Activated CD4-positive, alpha-beta T cell treated with anti-CD3 and anti-CD28 coated beads, Interleukin-2, amount 10 ng/mL, durations not matched to agents 7 days and 5 days (primary cell): ENCODE measurements around the gene FARS2. TPM values are rescaled to one million over a fixed set of nuclear protein-coding genes. Genes with fewer than 3 reads are reported as not detected.

Experiments
- CTCF ChIA-PET: fragments of 350-600 bp; sonication (Branson Sonifier 250); formaldehyde crosslinking; loops from one replicate; lab custom pipeline; 2021; ENCODE audit warnings: antibody characterized with exemption; lab: Charles Lee
- POLR2A ChIA-PET: fragments of 350-600 bp; sonication (Branson Sonifier 250); formaldehyde crosslinking; loops from one replicate; lab custom pipeline; 2021; ENCODE audit warnings: antibody characterized with exemption; lab: Charles Lee
- DNase-seq: peaks from one replicate; pipeline ENCODE4 v3.0.0-alpha.2; 2020
- H3K27ac Mint-ChIP-seq: one replicate; pipeline ENCODE4 v1.8.0; 2021; ENCODE audit warnings: mild to moderate bottlenecking, moderate library complexity, mixed read lengths
- H3K27me3 Mint-ChIP-seq: one replicate; pipeline ENCODE4 v1.8.0; 2021; ENCODE audit warnings: mixed read lengths
- H3K36me3 Mint-ChIP-seq: one replicate; pipeline ENCODE4 v1.8.0; 2021; ENCODE audit warnings: low read depth, mixed read lengths
- H3K4me1 Mint-ChIP-seq: one replicate; pipeline ENCODE4 v1.8.0; 2021; ENCODE audit warnings: mixed read lengths
- H3K4me3 Mint-ChIP-seq: one replicate; pipeline ENCODE4 v1.8.0; 2021; ENCODE audit warnings: mild to moderate bottlenecking, moderate library complexity, mixed read lengths
- H3K9me3 Mint-ChIP-seq: one replicate; pipeline ENCODE4 v1.8.0; 2021; ENCODE audit warnings: mixed read lengths
- total RNA-seq, 2 experiments: library from RNA; stranded (reverse); gene quantifications; one replicate each; pipeline ENCODE4 v1.2.3, GENCODE V29; 2021

Gene FARS2
- total RNA-seq, 2 experiments from 2014 or later = 17.2 to 17.5 TPM

DNA sequence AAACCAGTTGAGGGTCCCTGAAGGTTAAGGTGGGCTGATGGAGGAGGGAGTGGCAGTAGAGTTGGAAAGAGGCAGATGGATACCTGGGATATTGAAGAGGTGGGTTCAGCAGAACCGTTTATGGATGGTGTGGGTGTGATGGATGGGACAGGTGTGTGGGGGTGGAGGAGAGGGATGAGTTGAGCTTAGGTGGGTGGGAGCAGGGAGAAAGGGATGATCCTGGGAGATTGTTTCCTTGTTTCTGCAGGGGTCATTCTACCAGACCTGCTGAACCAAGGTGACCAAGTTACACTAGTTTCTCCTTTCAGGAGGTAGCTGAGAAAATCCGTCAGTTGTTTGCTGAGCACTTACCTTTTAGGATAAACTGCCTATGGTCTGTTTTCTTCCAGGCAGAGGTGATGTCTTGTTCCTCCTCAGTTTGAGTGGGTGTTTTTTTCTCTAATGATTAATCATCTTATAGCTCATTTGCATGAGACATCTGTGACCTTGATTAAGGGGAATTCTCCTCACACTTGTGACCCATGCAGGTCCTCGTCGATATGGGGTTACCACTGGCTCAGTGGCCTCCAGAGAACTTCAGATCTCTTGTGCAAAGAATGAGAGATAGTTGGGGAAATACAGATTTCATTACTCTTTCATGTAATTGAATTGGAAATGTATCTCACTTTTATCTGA lies 53.0 kb downstream of the FARS2 start:
- no peaks in the 10 kb centered on the region for H3K9me3 Mint-ChIP-seq
- H3K27me3 Mint-ChIP-seq = no peaks in the 10 kb centered on the region
- H3K4me3 Mint-ChIP-seq = no peak overlapping the region
- H3K4me1 Mint-ChIP-seq = no peaks in the 10 kb centered on the region
- no peaks in the 10 kb centered on the region for H3K36me3 Mint-ChIP-seq
- CTCF ChIA-PET = no interaction called here
- no peak for DNase-seq
- POLR2A ChIA-PET = no interaction called here
- H3K27ac Mint-ChIP-seq = no peak overlapping the region

DNA sequence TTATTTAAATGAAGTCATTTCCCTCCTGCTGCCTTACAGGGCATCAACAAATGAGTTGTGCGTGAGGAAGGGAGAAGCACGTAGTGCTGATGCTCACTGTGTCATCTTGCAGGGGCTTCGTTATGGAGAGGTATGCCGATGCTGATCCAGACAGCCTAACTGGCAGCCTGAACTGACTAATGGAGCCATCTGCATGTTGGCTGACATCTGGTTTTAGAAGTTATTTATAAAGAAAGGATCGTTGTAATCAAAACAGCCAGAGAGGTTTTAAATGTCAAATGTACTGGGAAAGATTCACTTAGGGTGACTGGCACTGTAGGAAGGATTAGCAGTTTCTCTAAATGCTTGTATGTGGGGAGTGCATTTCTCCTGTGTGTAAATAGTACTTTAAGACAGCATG lies 54.6 kb downstream of the FARS2 start:
- ChIA-PET CTCF (no interaction called here), POLR2A (no interaction called here)
- Mint-ChIP-seq H3K36me3 (no peaks in the 10 kb centered on the region), H3K27me3 (no peaks in the 10 kb centered on the region), H3K27ac (no peak overlapping the region), H3K4me3 (no peak overlapping the region), H3K4me1 (no peaks in the 10 kb centered on the region), H3K9me3 (no peaks in the 10 kb centered on the region)
- DNase-seq = no peak

DNA sequence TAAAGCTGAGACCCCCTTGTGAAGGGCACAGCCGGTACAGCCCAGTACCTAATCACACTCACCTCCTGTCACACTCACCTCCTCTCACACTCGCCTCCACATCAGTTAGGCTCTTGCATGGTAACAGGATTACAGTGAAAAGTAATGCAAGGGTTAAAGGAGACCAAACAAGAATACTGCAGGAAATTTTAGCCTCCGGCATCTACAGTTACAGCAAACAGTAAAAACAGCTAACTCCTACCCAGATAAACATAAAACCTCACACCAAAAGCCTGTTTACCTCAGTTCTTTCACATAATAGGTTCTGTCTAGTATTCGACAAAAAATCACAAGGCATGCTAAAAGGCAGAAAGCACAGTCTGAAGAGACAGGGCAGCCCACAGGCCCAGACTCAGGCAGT lies 55.6 kb downstream of the FARS2 start:
- Mint-ChIP-seq H3K36me3 (no peaks in the 10 kb centered on the region), H3K27me3 (no peaks in the 10 kb centered on the region), H3K27ac (no peak overlapping the region), H3K4me3 (no peak overlapping the region), H3K9me3 (no peaks in the 10 kb centered on the region), H3K4me1 (peaks cover 4% of the 10 kb centered on the region)
- no peak for DNase-seq
- POLR2A ChIA-PET = no interaction called here
- CTCF ChIA-PET = interaction anchor here (0.6 to 1.1 kb wide), 3 partner anchors 8 to 37 kb away, joined by 3 to 5 read pairs (median 3); no protein-coding TSS in a partner anchor

DNA sequence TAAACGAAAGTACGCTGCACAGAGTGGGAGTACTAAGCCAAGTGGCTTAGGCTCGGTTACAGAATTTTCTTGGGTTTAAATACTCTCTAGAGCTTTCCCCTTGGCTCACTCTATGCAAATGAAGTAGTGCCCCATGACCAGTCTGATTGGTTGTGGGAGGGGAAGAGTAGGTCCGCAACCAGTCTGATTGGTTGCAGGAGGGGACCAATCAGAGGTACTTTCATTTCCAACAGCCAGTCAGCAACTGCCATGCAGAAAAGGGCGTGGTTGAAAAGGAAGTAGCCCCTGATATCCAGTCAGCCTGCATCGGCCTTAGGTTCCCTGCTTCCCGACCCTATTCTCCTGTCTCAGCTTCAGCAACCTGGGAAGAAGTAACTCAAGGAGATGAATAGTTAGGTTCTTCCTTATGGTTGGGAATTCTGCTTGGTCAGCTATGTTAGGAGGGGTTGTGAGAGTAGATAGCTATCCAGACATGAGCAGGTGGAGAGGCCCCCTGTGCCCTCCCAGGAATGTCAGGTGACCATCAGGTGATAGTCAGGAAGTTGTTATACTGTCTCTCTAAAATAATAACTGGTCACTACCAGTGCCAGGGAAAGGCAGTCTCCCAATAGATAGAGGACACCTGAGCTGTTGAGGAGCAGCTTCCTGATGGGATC lies 57.4 kb downstream of the FARS2 start:
- Mint-ChIP-seq H3K4me1 (peaks cover 4% of the 10 kb centered on the region), H3K27me3 (no peaks in the 10 kb centered on the region), H3K4me3 (no peak overlapping the region), H3K36me3 (peaks cover 2% of the 10 kb centered on the region), H3K9me3 (no peaks in the 10 kb centered on the region), H3K27ac (no peak overlapping the region)
- no peak for DNase-seq
- ChIA-PET CTCF (interaction anchor here (0.6 to 0.8 kb wide), 2 partner anchors 10 to 11 kb away, joined by 3 read pairs; no protein-coding TSS in a partner anchor), POLR2A (no interaction called here)

DNA sequence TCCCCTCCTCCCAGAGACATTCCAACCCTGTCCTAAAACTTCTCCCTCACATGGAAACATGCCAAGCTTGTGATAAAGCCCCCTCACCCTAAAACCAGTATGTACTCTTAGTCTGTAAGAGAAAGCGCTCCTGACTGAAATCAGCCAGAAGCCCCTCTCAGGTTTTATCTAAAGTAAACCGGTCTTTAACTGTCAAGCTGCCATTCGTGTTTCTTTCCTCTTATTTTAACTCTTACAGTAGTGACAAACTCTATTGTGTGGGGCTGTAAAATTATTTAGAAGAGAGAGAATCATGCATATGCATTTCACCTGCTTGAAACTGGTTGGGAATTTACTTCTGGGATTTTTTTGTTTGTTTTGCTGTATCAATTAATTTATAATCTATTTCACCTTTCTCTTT lies 62.7 kb downstream of the FARS2 start:
- Mint-ChIP-seq H3K4me3 (no peak overlapping the region), H3K36me3 (peaks cover 6% of the 10 kb centered on the region), H3K4me1 (peaks cover 4% of the 10 kb centered on the region), H3K9me3 (no peaks in the 10 kb centered on the region), H3K27ac (no peak overlapping the region), H3K27me3 (no peaks in the 10 kb centered on the region)
- ChIA-PET CTCF (interaction anchor here (0.6 to 0.9 kb wide), 2 partner anchors 11 to 434 kb away, joined by 3 read pairs; no protein-coding TSS in a partner anchor), POLR2A (no interaction called here)
- no peak for DNase-seq

DNA sequence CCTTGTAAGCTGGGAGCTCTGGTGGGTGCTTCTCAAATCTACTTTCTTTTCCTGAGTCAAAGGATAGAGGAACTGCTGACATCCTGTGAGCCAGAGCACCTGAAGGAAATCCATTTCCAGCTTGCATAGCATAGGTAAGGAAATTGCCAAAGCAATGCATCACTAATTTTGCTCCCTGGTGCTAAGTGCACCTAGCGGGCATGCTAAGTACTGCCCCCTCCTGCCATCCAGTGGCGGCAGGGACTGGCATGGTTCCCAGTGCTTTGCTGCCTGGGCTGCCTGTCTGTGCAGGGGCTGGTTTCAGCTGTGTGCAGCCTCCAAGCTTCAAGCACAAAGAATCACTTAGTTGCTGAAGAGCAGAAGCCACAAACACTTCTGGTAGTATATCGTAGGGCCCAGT lies 63.9 kb downstream of the FARS2 start:
- no peak overlapping the region for H3K27ac Mint-ChIP-seq
- DNase-seq = no peak
- peaks cover 6% of the 10 kb centered on the region for H3K36me3 Mint-ChIP-seq
- H3K4me3 Mint-ChIP-seq = no peak overlapping the region
- H3K4me1 Mint-ChIP-seq = peaks cover 4% of the 10 kb centered on the region
- POLR2A ChIA-PET = no interaction called here
- CTCF ChIA-PET = interaction anchor here (1.0 kb wide), 1 partner anchor 8 kb away, joined by 3 read pairs; no protein-coding TSS in a partner anchor
- H3K9me3 Mint-ChIP-seq = no peaks in the 10 kb centered on the region
- H3K27me3 Mint-ChIP-seq = no peaks in the 10 kb centered on the region

DNA sequence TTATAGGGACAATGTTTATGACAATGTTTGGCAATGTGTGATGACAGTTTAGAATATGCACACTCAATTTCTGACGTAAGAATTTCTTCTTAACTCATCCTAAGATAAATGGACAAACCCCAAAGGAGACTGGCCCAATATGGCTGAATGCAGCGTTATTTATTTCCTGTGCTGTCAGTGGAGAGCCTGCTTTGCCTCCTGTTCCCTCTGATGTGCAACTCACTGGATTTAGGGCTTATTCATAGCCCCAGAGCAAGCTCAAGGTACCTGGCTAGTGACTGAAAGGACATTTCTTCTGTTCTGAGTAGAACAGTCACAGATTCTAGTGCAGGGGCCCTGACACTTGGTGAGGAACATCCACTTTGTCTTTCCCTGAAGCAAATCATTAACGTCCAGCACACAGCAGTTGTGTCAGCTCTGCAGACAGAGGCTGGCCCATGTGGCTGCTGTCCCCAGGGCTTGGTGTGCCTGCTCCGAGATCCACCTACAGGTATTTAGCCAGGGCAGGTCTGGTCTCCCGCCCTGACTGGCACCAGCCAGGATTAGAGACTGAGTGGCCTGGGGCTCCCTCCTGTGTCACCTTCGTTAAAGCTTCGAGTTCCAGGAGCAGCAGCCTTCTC lies 64.8 kb downstream of the FARS2 start:
- CTCF ChIA-PET = no interaction called here
- no peak for DNase-seq
- Mint-ChIP-seq H3K4me3 (no peak overlapping the region), H3K4me1 (peaks cover 2% of the 10 kb centered on the region), H3K27me3 (no peaks in the 10 kb centered on the region), H3K27ac (no peak overlapping the region), H3K9me3 (no peaks in the 10 kb centered on the region), H3K36me3 (peaks cover 6% of the 10 kb centered on the region)
- POLR2A ChIA-PET = no interaction called here

DNA sequence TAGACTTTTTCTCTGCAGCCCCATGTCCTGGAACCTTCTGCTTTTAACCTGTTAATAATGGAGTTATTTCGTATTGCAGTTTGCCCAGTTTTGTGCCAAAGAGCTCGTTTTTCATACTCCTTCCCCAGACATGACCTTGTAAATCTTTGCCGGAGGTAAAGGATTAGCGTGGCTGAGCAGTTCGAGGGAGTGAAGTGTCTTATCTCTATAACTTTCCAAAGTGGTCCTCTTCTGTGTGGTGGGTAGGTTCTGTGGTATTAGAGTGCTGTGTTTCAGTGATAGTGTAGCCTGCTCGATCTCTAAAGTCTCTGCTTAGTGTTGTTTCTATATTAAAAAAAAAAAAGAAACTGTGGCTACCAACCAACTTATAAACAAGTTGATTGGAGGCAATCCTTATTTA lies 67.5 kb downstream of the FARS2 start:
- POLR2A ChIA-PET = no interaction called here
- CTCF ChIA-PET = interaction anchor here (1.0 kb wide), 1 partner anchor 10 kb away, joined by 3 read pairs; no protein-coding TSS in a partner anchor
- Mint-ChIP-seq H3K27ac (no peak overlapping the region), H3K27me3 (no peaks in the 10 kb centered on the region), H3K36me3 (peaks cover 3% of the 10 kb centered on the region), H3K9me3 (no peaks in the 10 kb centered on the region), H3K4me3 (no peak overlapping the region), H3K4me1 (no peaks in the 10 kb centered on the region)
- DNase-seq = no peak

DNA sequence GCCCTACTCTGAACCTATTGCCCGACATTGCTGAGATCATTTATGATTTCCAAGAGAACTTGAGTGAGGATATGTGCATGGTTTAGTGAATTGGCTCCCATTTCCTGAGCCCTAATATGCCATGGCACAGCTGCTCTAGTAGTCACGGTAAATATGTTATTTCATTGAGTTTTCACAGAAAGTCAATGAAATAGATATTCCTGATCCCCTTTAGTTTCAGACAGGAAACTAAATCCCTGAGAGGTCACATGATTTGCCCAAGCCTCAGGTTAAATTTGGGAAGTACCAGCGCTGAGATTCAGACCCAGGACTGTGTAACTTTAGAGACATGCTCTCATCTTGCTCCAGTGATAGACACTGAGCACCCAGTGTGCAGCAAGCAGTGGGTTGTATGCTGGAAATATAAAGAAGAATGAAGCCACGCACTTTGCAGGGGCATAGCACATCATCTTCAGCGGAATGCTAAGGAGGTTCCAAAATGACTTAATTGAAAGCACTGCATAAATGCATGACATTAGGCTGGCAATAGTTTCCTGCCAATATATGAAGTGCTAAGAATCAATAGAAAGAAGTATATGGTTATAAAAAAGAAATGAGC lies 70.6 kb downstream of the FARS2 start:
- Mint-ChIP-seq H3K4me1 (no peaks in the 10 kb centered on the region), H3K27me3 (no peaks in the 10 kb centered on the region), H3K9me3 (no peaks in the 10 kb centered on the region), H3K4me3 (no peak overlapping the region), H3K36me3 (no peaks in the 10 kb centered on the region), H3K27ac (no peak overlapping the region)
- DNase-seq = no peak
- ChIA-PET CTCF (no interaction called here), POLR2A (no interaction called here)

DNA sequence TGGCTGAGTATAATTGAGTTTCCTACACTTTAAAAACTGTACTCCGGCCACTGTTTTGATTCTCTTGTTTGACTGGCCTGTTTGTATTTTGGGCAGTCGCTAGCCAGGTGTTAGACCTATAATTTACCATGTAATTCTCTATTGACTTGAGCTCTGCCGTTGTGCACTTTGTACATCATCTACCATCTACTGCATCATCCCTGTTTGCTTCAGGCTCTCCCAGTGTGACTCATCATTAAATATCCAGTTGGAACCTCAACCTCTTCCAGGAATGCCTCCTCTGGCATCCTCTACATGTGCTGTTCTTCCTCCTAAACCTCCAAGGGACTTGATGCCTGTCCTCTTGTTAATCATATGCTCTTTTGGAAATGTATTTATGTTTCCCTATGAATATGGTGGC lies 72.3 kb downstream of the FARS2 start:
- CTCF ChIA-PET = no interaction called here

DNA sequence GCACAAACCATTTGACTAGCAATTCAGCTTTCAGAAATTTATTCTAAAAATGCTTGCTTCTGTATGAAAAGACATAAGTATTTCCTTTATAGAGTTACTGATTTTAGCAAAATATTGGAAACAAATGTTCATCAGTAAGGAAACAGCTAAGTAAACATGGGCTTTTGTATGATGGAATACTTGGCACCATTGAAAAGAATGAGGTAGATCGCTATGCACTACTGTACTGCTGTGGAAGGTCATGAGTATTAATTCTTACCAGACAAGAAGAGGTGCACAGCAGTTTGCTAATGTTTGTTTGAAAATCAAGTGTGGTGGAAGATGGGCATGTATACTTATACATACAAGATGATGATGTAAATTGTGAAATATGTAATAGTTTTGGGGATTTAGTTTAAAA lies 73.0 kb downstream of the FARS2 start:
- no peaks in the 10 kb centered on the region for H3K27me3 Mint-ChIP-seq
- no peak overlapping the region for H3K4me3 Mint-ChIP-seq
- ChIA-PET POLR2A (no interaction called here), CTCF (no interaction called here)
- H3K36me3 Mint-ChIP-seq = no peaks in the 10 kb centered on the region
- peaks cover 11% of the 10 kb centered on the region for H3K4me1 Mint-ChIP-seq
- H3K9me3 Mint-ChIP-seq = no peaks in the 10 kb centered on the region
- no peak for DNase-seq
- H3K27ac Mint-ChIP-seq = no peak overlapping the region

More for the DNA sequence above, 72.3 kb downstream of the FARS2 start:
- H3K4me3 Mint-ChIP-seq = no peak overlapping the region
- no peak for DNase-seq
- H3K9me3 Mint-ChIP-seq = no peaks in the 10 kb centered on the region
- POLR2A ChIA-PET = no interaction called here
- no peaks in the 10 kb centered on the region for H3K27me3 Mint-ChIP-seq
- H3K27ac Mint-ChIP-seq = no peak overlapping the region
- peaks cover 11% of the 10 kb centered on the region for H3K4me1 Mint-ChIP-seq
- H3K36me3 Mint-ChIP-seq = no peaks in the 10 kb centered on the region

DNA sequence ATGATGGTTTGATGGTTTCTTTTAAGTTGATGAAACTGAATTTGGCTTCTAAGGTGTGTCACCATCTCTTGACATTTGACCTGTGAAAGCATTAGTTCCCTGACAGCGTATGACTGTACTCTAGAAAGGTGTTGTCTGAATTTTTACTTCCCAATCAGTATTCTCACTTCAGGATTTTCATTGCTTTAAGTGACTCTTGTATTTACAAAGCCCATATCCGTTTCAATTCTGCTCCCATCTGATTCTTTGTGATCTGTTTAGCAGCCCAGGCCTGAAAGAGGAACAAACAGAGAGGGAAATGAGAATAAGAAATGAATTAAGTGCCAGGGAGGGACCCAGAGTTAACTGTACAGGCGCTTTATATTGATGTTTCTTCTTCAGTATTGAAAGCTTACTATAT lies 73.7 kb downstream of the FARS2 start:
- POLR2A ChIA-PET = no interaction called here
- no peaks in the 10 kb centered on the region for H3K27me3 Mint-ChIP-seq
- no peaks in the 10 kb centered on the region for H3K9me3 Mint-ChIP-seq
- CTCF ChIA-PET = no interaction called here
- peaks cover 13% of the 10 kb centered on the region for H3K4me1 Mint-ChIP-seq
- H3K36me3 Mint-ChIP-seq = no peaks in the 10 kb centered on the region
- no peak overlapping the region for H3K4me3 Mint-ChIP-seq
- H3K27ac Mint-ChIP-seq = no peak overlapping the region
- no peak for DNase-seq

DNA sequence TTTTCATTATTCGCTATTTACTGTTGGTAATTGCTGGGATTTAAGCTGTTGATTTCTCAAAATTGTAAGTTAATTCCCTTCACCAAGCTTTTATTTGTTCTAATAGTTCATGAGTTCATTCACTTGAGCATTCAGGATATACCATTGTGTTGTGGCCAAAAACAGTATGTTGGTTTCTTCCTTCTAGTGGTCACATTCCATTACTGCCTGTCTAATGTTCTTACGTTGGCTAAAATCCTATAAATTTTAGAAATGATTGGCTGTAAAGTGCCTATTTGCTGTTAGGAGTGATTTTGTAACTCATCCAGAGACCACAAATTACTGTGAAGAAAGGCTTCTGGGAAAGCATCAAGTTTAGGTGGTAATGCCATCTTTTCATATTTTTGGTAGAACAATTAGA lies 76.3 kb downstream of the FARS2 start:
- CTCF ChIA-PET = no interaction called here
- Mint-ChIP-seq H3K4me3 (no peak overlapping the region), H3K36me3 (peaks cover 2% of the 10 kb centered on the region), H3K27me3 (no peaks in the 10 kb centered on the region), H3K27ac (no peak overlapping the region), H3K9me3 (no peaks in the 10 kb centered on the region), H3K4me1 (peaks cover 23% of the 10 kb centered on the region)
- POLR2A ChIA-PET = no interaction called here
- no peak for DNase-seq
